Panc1 (cell line): ENCODE measurements around the gene SVOP.

Experiments
- CTCF ChIP-seq: fragments of 450-650 bp; IDR thresholded peaks from 2 replicates; pipeline ENCODE4 v1.5.1; 2017; ENCODE audit warnings: mild to moderate bottlenecking
- TF ChIP-seq, protein P1 (sequence below), 2 experiments: IDR thresholded peaks; 2 replicates each; pipeline ENCODE4 v1.6.1; 2011 to 2012; ENCODE audit warnings: low read depth in 2 of 2, control low read depth in 1 of 2, low read length in 1 of 2, mild to moderate bottlenecking in 1 of 2, moderate library complexity in 1 of 2; ENCODE audit not compliant: insufficient read depth in 1 of 2

DNA sequence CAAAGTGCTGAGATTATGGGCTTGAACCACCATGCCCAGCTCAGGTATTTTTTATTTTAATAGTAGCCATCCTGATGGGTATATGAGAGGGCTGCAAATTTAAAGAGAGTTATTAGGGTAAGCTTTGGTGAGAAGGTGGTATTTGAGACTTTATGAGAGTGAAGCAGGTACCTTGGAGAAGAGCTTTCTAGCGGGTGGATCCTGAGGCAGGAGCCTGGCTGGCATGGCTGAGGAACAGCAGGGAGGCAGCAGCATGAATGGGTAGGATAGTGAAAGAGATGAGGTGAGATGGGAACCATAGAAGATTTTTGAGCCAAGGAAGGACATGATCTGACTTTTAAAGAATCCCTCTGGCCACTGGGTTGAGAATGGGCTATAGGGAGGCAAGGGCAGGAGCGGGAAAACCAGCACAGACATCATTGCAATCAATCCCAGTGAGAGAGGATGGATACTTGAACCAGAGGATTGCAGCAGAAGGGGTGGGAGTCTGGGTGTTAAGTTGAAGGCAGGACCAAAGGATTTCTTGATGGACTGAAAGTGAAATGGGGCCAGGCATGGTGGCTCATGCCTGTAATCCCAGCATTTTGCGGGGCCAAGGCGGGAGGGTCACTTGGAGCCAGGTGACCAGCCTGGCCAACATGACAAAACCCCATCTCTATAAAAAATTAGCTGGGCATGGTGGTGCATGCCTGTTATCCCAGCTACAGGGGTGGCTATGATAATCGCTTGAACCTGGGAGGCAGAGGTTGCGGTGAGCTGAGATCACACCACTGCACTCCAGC lies 5.7 kb downstream of the SVOP start:
- TF ChIP-seq, protein P1, sequence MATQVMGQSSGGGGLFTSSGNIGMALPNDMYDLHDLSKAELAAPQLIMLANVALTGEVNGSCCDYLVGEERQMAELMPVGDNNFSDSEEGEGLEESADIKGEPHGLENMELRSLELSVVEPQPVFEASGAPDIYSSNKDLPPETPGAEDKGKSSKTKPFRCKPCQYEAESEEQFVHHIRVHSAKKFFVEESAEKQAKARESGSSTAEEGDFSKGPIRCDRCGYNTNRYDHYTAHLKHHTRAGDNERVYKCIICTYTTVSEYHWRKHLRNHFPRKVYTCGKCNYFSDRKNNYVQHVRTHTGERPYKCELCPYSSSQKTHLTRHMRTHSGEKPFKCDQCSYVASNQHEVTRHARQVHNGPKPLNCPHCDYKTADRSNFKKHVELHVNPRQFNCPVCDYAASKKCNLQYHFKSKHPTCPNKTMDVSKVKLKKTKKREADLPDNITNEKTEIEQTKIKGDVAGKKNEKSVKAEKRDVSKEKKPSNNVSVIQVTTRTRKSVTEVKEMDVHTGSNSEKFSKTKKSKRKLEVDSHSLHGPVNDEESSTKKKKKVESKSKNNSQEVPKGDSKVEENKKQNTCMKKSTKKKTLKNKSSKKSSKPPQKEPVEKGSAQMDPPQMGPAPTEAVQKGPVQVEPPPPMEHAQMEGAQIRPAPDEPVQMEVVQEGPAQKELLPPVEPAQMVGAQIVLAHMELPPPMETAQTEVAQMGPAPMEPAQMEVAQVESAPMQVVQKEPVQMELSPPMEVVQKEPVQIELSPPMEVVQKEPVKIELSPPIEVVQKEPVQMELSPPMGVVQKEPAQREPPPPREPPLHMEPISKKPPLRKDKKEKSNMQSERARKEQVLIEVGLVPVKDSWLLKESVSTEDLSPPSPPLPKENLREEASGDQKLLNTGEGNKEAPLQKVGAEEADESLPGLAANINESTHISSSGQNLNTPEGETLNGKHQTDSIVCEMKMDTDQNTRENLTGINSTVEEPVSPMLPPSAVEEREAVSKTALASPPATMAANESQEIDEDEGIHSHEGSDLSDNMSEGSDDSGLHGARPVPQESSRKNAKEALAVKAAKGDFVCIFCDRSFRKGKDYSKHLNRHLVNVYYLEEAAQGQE (IDR thresholded peaks at IDR 0.05; ENCODE audit: insufficient read depth in 1 of 2, low read depth in 2 of 2, low read length in 1 of 2), result no peak
- no peak for TF ChIP-seq CTCF
